ENCODE data around the gene SKAP2. TPM values are rescaled to one million over a fixed set of nuclear protein-coding genes. Genes with fewer than 3 reads are reported as not detected.

SKAP2 gene
- total and polyA plus RNA-seq, 4 donors = 17.6 to 70.4 (median 38.2) TPM

DNA sequence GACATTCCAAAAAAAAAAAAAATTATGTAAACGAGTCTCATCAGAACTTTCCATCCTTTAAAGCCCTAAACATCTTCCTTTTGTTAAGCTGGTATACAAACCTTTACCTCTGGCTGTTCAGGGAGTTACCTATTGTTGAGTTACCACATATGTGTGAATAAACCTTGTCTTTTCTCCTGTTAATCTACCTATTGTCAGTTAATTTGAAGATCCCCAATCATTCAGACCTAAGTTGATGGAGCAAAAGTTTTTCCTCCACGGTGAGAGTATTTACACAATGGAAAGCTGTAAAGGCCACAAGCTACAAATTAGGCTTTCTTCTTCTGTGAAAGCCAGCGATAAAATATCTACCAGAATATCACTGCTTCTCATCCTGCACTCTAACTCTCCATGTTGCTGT lies 80.3 kb downstream of the SKAP2 start:
- peaks cover 3% of the 10 kb centered on the region for H3K4me1 ChIP-seq (ENCODE audit: control insufficient read depth, insufficient read depth, low read length)
- H3K27me3 ChIP-seq (ENCODE audit: control insufficient read depth, insufficient read depth, low read length) = no peaks in the 10 kb centered on the region
- WGBS (ENCODE audit: insufficient coverage) = 40% methylated on average over 1 of the region's 3 CpGs
- no peaks in the 10 kb centered on the region for H3K9me3 ChIP-seq (ENCODE audit: control insufficient read depth, insufficient read depth, low read length)
- no peak for DNase-seq (ENCODE audit: low read depth in 4 of 6, low spot score in 6 of 6)
- H3K4me3 ChIP-seq (ENCODE audit: low read depth, low read length) = no peak overlapping the region
- no peak overlapping the region for H3K27ac ChIP-seq (ENCODE audit: low read depth, low read length)
- H3K36me3 ChIP-seq (ENCODE audit: control insufficient read depth, insufficient read depth, low read length) = no peaks in the 10 kb centered on the region

- H3K36me3 ChIP-seq (ENCODE audit: control insufficient read depth, insufficient read depth, low read length) = no peaks in the 10 kb centered on the region
- no peak overlapping the region for H3K4me3 ChIP-seq (ENCODE audit: low read depth, low read length)
- H3K27ac ChIP-seq (ENCODE audit: low read depth, low read length) = no peak overlapping the region
- DNase-seq (ENCODE audit: low read depth in 4 of 6, low spot score in 6 of 6) = no peak
- H3K27me3 ChIP-seq (ENCODE audit: control insufficient read depth, insufficient read depth, low read length) = no peaks in the 10 kb centered on the region
- H3K4me1 ChIP-seq (ENCODE audit: control insufficient read depth, insufficient read depth, low read length) = peaks cover under 1% of the 10 kb centered on the region
- no peaks in the 10 kb centered on the region for H3K9me3 ChIP-seq (ENCODE audit: control insufficient read depth, insufficient read depth, low read length)
- no CpG with 5 or more reads among the region's 2 CpGs for WGBS (ENCODE audit: insufficient coverage)
These were observed 81.9 kb downstream of the SKAP2 start for GRCh38 chr7:26782501-26782900.

GRCh38 chr7:26779978-26780595 lies 84.3 kb downstream of the SKAP2 start:
- H3K9me3 ChIP-seq (ENCODE audit: control insufficient read depth, insufficient read depth, low read length) = no peaks in the 10 kb centered on the region
- H3K4me1 ChIP-seq (ENCODE audit: control insufficient read depth, insufficient read depth, low read length) = no peaks in the 10 kb centered on the region
- no peaks in the 10 kb centered on the region for H3K36me3 ChIP-seq (ENCODE audit: control insufficient read depth, insufficient read depth, low read length)
- no peak for DNase-seq (ENCODE audit: low read depth in 4 of 6, low spot score in 6 of 6)
- no peak overlapping the region for H3K27ac ChIP-seq (ENCODE audit: low read depth, low read length)
- no peak overlapping the region for H3K4me3 ChIP-seq (ENCODE audit: low read depth, low read length)
- no peaks in the 10 kb centered on the region for H3K27me3 ChIP-seq (ENCODE audit: control insufficient read depth, insufficient read depth, low read length)
- no CpG with 5 or more reads among the region's 1 CpG for WGBS (ENCODE audit: insufficient coverage)

GRCh38 chr7:26777385-26777784 lies 87.0 kb downstream of the SKAP2 start:
- Histone ChIP-seq H3K36me3 (ENCODE audit: control insufficient read depth, insufficient read depth, low read length) (no peaks in the 10 kb centered on the region), H3K27ac (ENCODE audit: low read depth, low read length) (no peak overlapping the region), H3K9me3 (ENCODE audit: control insufficient read depth, insufficient read depth, low read length) (no peaks in the 10 kb centered on the region), H3K4me1 (ENCODE audit: control insufficient read depth, insufficient read depth, low read length) (no peaks in the 10 kb centered on the region), H3K27me3 (ENCODE audit: control insufficient read depth, insufficient read depth, low read length) (no peaks in the 10 kb centered on the region), H3K4me3 (ENCODE audit: low read depth, low read length) (no peak overlapping the region)
- DNase-seq (ENCODE audit: low read depth in 4 of 6, low spot score in 6 of 6) = peak in 1 of 6 donors; percentile 38

- no CpG with 5 or more reads among the region's 1 CpG for WGBS (ENCODE audit: insufficient coverage)
- H3K9me3 ChIP-seq (ENCODE audit: control insufficient read depth, insufficient read depth, low read length) = no peaks in the 10 kb centered on the region
These were observed 103.9 kb downstream of the SKAP2 start for GRCh38 chr7:26760501-26760900.

DNA sequence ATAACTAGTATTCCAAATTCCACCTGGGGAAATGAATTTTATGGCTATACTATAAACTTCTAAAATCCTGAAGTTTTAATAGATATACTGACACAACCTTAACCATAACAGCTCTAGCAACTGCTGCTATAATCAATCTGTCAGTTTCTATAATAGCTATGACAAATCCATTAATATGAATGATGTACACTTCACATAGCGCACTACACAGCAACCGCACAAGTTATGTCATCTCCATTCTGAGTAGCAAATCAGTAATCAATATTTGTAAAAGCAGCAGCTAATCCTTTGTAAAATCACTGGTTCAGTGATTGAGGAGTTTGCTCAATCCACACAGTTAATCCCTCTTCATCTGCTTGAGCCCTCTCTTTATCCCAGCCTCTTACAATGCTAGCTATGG lies 105.3 kb downstream of the SKAP2 start:
- 100% methylated on average over 1 of the region's 2 CpGs for WGBS (ENCODE audit: insufficient coverage)
- no peaks in the 10 kb centered on the region for H3K4me1 ChIP-seq (ENCODE audit: control insufficient read depth, insufficient read depth, low read length)
- no peaks in the 10 kb centered on the region for H3K9me3 ChIP-seq (ENCODE audit: control insufficient read depth, insufficient read depth, low read length)
- no peak overlapping the region for H3K4me3 ChIP-seq (ENCODE audit: low read depth, low read length)
- no peak overlapping the region for H3K27ac ChIP-seq (ENCODE audit: low read depth, low read length)
- H3K36me3 ChIP-seq (ENCODE audit: control insufficient read depth, insufficient read depth, low read length) = no peaks in the 10 kb centered on the region
- H3K27me3 ChIP-seq (ENCODE audit: control insufficient read depth, insufficient read depth, low read length) = no peaks in the 10 kb centered on the region
- DNase-seq (ENCODE audit: low read depth in 4 of 6, low spot score in 6 of 6) = no peak

More at GRCh38 chr7:26760501-26760900, 103.9 kb downstream of the SKAP2 start:
- no peak for DNase-seq (ENCODE audit: low read depth in 4 of 6, low spot score in 6 of 6)
- H3K4me1 ChIP-seq (ENCODE audit: control insufficient read depth, insufficient read depth, low read length) = no peaks in the 10 kb centered on the region
- no peak overlapping the region for H3K27ac ChIP-seq (ENCODE audit: low read depth, low read length)
- no peaks in the 10 kb centered on the region for H3K36me3 ChIP-seq (ENCODE audit: control insufficient read depth, insufficient read depth, low read length)
- no peak overlapping the region for H3K4me3 ChIP-seq (ENCODE audit: low read depth, low read length)
- no peaks in the 10 kb centered on the region for H3K27me3 ChIP-seq (ENCODE audit: control insufficient read depth, insufficient read depth, low read length)

DNA sequence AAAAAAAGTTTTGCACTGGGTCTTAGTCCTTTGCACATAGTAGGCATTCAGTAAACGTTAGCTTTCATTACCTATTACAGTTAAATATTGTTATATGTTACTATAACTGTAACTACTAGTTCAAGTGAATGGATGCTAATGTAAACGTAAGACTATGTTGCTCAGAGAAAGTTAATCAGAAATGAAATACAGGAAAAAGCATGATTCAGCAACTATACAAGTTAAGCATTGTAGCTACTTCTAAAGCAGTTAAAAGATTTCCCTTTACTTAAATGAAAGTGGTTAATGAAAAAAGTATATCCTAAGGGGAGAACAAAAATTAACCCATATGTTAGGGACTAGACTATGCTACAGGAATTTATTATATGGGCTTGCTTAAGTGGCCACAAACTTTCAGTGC lies 121.2 kb downstream of the SKAP2 start:
- H3K27ac ChIP-seq (ENCODE audit: low read depth, low read length) = no peak overlapping the region
- H3K4me3 ChIP-seq (ENCODE audit: low read depth, low read length) = no peak overlapping the region
- no peaks in the 10 kb centered on the region for H3K9me3 ChIP-seq (ENCODE audit: control insufficient read depth, insufficient read depth, low read length)
- no CpG with 5 or more reads among the region's 2 CpGs for WGBS (ENCODE audit: insufficient coverage)
- H3K27me3 ChIP-seq (ENCODE audit: control insufficient read depth, insufficient read depth, low read length) = no peaks in the 10 kb centered on the region
- H3K4me1 ChIP-seq (ENCODE audit: control insufficient read depth, insufficient read depth, low read length) = no peaks in the 10 kb centered on the region
- no peaks in the 10 kb centered on the region for H3K36me3 ChIP-seq (ENCODE audit: control insufficient read depth, insufficient read depth, low read length)
- no peak for DNase-seq (ENCODE audit: low read depth in 4 of 6, low spot score in 6 of 6)

DNA sequence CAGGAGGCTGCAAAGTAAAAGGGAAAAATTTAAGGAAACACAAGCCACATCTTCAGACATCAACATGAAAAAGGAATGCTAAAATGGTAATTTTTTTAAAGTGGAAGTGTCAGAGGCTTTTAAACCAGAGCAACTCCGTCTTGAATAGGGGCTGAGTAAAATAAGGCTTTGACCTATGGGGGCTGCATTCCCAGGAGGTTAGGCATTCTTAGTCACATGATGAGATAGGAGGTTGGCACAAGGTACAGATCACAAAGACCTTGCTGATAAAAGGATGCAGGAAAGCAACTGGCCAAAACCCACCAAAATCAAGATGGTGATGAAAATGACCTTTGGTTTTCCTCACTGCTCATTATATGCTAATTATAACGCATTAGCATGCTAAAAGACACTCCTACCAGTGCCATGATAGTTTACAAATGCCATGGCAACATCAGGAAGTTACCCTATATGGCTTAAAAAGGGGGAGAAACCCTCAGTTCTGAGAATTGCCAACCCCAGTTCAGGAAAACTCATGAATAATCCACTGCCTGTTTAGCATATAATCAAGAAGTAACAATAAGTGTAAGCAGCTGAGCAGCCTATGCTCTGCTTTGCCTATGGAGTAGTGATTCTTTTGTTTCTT lies 128.3 kb downstream of the SKAP2 start:
- Histone ChIP-seq H3K9me3 (ENCODE audit: control insufficient read depth, insufficient read depth, low read length) (no peaks in the 10 kb centered on the region), H3K4me3 (ENCODE audit: low read depth, low read length) (no peak overlapping the region), H3K4me1 (ENCODE audit: control insufficient read depth, insufficient read depth, low read length) (no peaks in the 10 kb centered on the region), H3K27ac (ENCODE audit: low read depth, low read length) (no peak overlapping the region), H3K36me3 (ENCODE audit: control insufficient read depth, insufficient read depth, low read length) (no peaks in the 10 kb centered on the region), H3K27me3 (ENCODE audit: control insufficient read depth, insufficient read depth, low read length) (no peaks in the 10 kb centered on the region)
- no peak for DNase-seq (ENCODE audit: low read depth in 4 of 6, low spot score in 6 of 6)
- 92% methylated on average over 1 of the region's 2 CpGs for WGBS (ENCODE audit: insufficient coverage)

DNA sequence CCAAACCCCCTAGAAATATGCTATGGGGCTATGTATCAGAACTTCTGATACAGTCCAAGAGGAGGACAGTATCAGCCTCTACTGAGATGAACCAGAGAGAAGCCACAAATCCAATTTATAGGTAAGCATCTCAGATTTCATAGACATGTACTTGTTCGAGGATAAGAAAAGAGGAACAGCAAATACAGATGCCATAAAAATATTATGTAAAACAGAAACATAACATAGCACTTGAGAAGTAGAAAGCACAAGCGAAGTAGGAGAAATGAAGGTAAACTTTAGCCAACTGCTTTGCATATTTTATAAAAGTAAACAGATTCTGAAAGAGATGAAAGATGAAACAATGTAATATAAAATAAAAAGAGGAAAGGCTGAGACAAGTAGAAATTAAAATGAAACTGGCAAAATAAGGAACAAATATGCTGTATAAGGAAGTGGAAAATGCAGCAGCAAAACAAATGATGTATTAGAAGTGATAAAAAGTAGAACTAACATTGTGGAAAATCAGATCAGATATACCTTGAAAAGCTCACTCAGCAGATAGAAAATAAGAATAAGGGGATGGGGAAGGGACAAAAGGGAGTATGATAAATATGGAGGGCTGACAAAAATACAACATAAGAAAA lies 135.1 kb downstream of the SKAP2 start:
- Histone ChIP-seq H3K4me1 (ENCODE audit: control insufficient read depth, insufficient read depth, low read length) (no peaks in the 10 kb centered on the region), H3K27ac (ENCODE audit: low read depth, low read length) (no peak overlapping the region), H3K9me3 (ENCODE audit: control insufficient read depth, insufficient read depth, low read length) (no peaks in the 10 kb centered on the region), H3K4me3 (ENCODE audit: low read depth, low read length) (no peak overlapping the region), H3K27me3 (ENCODE audit: control insufficient read depth, insufficient read depth, low read length) (no peaks in the 10 kb centered on the region), H3K36me3 (ENCODE audit: control insufficient read depth, insufficient read depth, low read length) (no peaks in the 10 kb centered on the region)
- DNase-seq (ENCODE audit: low read depth in 4 of 6, low spot score in 6 of 6) = no peak
- no CpG with 5 or more reads among the region's 2 CpGs for WGBS (ENCODE audit: insufficient coverage)

DNA sequence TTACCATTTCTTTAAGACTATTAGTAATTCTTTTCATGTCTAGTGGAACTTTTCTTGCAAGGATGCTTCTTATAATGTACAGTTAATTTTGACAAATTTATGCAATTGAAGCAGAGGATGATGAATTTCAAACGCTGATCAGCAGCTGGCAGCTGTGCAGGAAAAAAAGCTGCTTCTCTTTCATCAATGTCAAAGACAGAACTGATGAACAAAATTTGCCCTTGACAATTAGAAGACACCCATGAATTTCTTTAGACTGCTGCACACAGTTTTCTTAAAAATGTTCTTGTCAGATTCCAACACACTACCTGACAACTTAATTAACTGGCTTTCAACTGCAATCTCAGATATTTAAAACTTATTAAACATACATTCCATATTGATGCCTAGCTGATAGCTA lies 138.3 kb downstream of the SKAP2 start:
- no peak overlapping the region for H3K27ac ChIP-seq (ENCODE audit: low read depth, low read length)
- no CpG with 5 or more reads among the region's 1 CpG for WGBS (ENCODE audit: insufficient coverage)
- no peaks in the 10 kb centered on the region for H3K36me3 ChIP-seq (ENCODE audit: control insufficient read depth, insufficient read depth, low read length)
- no peaks in the 10 kb centered on the region for H3K9me3 ChIP-seq (ENCODE audit: control insufficient read depth, insufficient read depth, low read length)
- no peaks in the 10 kb centered on the region for H3K27me3 ChIP-seq (ENCODE audit: control insufficient read depth, insufficient read depth, low read length)
- DNase-seq (ENCODE audit: low read depth in 4 of 6, low spot score in 6 of 6) = peak in 1 of 6 donors; percentile 12
- no peaks in the 10 kb centered on the region for H3K4me1 ChIP-seq (ENCODE audit: control insufficient read depth, insufficient read depth, low read length)
- H3K4me3 ChIP-seq (ENCODE audit: low read depth, low read length) = no peak overlapping the region
